Mesodermal cell (in vitro differentiated cells): ENCODE results near the gene ZDHHC12.

Experiments
- H3K27ac ChIP-seq: 2 replicates; pipeline ENCODE4 v1.7.0; 2013; ENCODE audit warnings: mild to moderate bottlenecking, low read depth, low read length, moderate library complexity; ENCODE audit not compliant: severe bottlenecking
- H3K36me3 ChIP-seq: 2 replicates; pipeline ENCODE4 v1.7.1; 2013; ENCODE audit warnings: mild to moderate bottlenecking, low read length, moderate library complexity; ENCODE audit not compliant: control insufficient read depth, insufficient read depth
- H3K4me1 ChIP-seq: one replicate; pipeline ENCODE4 v1.7.1; 2013; ENCODE audit warnings: mild to moderate bottlenecking, low read length; ENCODE audit not compliant: insufficient read depth, control insufficient read depth, poor library complexity, severe bottlenecking
- H3K4me3 ChIP-seq: 2 replicates; pipeline ENCODE4 v1.7.0; 2013; ENCODE audit warnings: low read length, control low read depth, mild to moderate bottlenecking; ENCODE audit not compliant: insufficient read depth, poor library complexity, severe bottlenecking; ENCODE audit errors: extremely low read depth
- H3K9me3 ChIP-seq: 2 replicates; pipeline ENCODE4 v1.7.1; 2013; ENCODE audit warnings: mild to moderate bottlenecking, low read length, moderate library complexity; ENCODE audit not compliant: control insufficient read depth
- WGBS, 2 experiments: methylation state at CpG; one replicate each; pipeline ENCODE4 v1.1.5; 2013; ENCODE audit warnings: missing lambda C conversion rate in 2 of 2; ENCODE audit not compliant: insufficient coverage in 2 of 2; 5-methylcytosine and 5-hydroxymethylcytosine counted together

ZDHHC12 gene

DNA sequence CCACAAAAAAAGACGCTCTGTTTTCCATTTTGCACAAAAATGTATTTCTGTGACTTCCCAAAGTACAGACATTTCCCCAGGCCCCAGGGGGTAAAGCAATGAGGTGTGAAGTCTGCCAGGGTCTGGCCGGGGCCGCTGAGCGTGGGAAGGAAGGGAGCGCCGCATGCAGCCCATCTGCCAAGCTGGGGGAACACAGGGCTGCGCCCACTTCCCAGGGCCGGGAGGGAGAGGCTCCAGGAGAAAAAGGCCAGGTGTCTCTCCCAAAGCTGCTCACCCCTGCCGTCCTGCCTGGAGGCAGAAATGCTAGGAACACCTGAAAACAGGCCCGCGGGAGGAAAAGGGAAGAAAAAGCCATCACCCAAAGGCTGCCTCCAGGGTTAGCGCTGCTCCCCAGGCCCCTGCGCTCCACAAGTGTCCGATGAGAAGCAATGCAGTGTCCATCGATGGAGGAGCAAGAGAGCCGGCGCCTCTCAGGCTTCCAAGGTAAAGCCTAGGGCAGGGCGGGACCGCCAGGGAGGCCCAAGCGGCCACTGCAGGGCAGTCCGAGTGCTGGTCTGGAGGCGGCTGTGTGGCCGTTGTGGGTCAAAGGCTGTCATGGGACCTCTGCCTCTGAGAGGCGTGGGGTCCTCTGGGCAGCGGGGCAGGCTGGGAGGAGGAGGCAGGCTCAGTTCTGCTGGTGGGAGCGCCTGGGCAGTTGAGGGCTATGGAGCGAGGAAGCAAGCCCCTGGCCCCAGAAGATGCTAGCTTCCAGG, 6.0 kb upstream of the ZDHHC12 start:
- Histone ChIP-seq H3K36me3 (peaks cover 13% of the 10 kb centered on the region), H3K9me3 (no peaks in the 10 kb centered on the region), H3K27ac (no peak overlapping the region), H3K4me3 (no peak overlapping the region), H3K4me1 (no peaks in the 10 kb centered on the region)
- WGBS, 2 experiments: 93 to 94% methylated on average over 20 to 26 of the region's 27 CpGs

DNA sequence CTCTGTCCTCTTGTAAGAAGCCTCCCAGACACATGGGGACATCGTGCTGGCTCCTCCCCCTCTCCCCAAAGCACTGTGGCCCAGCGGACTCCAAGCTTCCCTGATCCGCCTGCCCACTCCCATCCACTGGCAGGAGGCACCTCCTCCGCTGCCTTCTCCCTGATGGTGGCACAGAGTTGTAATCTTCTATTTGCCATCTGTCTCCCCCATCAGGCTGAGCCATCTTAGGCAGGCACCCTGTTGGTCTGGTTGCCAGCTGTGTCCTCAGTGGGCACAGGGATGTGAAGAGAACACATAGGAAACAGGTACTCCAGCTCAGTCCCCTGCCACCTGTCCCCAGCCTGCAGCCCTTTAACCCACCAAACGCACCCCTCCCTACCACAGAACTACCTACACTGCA, 5.4 kb upstream of the ZDHHC12 start:
- H3K36me3 ChIP-seq: peaks cover 9% of the 10 kb centered on the region
- H3K4me1 ChIP-seq: no peaks in the 10 kb centered on the region
- no peak overlapping the region for H3K27ac ChIP-seq
- H3K4me3 ChIP-seq: no peak overlapping the region
- no peaks in the 10 kb centered on the region for H3K9me3 ChIP-seq
- WGBS, 2 experiments: 77 to 78% methylated on average over 5 of the region's 5 CpGs

DNA sequence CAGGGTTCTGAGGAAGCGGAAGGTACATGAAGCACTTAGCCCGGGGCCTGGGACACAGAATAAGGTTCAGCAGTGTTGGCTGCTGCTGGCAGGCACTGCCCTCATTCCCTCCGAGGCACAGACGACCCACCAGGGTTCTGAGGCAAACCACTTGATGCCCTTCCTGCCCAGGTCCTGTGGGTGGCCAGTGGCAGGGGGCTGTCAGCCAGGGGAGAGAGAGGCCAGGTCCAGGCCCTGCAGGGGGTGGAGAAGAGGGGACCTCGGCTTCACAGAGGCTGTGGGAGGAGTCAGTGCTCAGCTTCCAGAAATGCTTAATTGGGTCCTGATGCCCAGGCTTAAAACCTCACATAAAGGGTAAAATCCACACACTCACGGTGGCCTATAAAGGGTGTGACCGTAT, 4.4 kb upstream of the ZDHHC12 start:
- Histone ChIP-seq H3K4me3 (no peak overlapping the region), H3K36me3 (peaks cover 7% of the 10 kb centered on the region), H3K4me1 (no peaks in the 10 kb centered on the region), H3K9me3 (no peaks in the 10 kb centered on the region), H3K27ac (no peak overlapping the region)
- WGBS, 2 experiments: 86 to 87% methylated on average over 7 of the region's 7 CpGs

DNA sequence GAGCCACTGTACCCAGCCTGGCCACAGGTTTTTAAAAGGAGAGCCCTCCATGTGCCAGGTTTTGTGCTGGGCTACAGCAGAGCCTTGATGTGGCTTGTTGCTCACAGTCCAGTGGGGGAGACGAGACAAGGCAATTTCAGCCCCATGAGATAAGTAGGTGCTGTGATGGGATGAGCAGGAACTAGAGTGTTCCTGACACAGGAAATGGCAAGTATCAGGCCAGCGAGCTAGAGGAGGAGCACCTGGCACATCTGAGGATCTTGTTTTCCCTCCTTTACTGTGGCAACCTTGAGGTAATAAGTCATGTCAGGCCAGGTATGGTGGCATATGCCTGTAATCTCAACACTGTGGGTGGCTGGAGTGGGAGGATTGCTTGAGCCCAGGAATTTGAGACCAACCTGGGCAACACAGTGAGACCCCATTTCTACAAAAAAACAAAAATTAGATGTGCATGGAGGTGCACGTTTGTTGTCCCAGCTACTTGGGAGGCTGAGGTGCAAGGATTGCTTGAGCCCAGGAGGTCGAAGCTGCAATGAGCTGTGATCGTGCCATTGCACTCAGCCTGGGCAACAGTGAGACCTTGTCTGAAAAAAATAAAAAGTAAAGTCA, 3.8 kb upstream of the ZDHHC12 start:
- Histone ChIP-seq H3K27ac (no peak overlapping the region), H3K9me3 (no peaks in the 10 kb centered on the region), H3K4me3 (no peak overlapping the region), H3K4me1 (no peaks in the 10 kb centered on the region), H3K36me3 (peaks cover 7% of the 10 kb centered on the region)
- WGBS, 2 experiments: 88 to 97% methylated on average over 4 to 5 of the region's 5 CpGs

DNA sequence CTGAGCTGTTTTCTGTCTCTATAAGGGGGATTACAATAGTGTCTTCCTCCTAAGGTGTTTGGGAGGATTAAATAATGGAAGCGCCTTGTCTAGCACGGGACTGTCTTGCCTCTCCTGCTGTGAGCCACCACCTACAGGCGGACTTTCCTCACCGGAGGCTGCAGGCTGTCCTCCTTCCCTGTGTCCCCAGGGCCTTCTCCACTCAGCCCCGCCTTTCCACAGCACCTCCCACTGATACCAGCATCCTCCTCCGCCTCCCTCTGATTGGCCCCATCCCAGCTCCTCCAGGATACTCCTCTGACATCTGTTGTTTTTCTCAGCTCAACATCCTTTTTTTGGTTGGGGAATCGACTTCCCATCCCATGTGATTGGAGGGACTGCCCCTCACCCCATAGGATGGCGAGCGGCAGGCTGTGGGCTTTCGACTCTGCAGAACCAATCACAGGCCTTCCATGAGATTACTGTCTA, 851 bp upstream of the ZDHHC12 start:
- WGBS, 2 experiments: 50 to 62% methylated on average over 4 to 10 of the region's 10 CpGs
- no peak overlapping the region for H3K27ac ChIP-seq
- no peaks in the 10 kb centered on the region for H3K9me3 ChIP-seq
- peak overlapping the region; percentile 59 for H3K4me3 ChIP-seq
- no peaks in the 10 kb centered on the region for H3K4me1 ChIP-seq
- H3K36me3 ChIP-seq: peaks cover 22% of the 10 kb centered on the region

DNA sequence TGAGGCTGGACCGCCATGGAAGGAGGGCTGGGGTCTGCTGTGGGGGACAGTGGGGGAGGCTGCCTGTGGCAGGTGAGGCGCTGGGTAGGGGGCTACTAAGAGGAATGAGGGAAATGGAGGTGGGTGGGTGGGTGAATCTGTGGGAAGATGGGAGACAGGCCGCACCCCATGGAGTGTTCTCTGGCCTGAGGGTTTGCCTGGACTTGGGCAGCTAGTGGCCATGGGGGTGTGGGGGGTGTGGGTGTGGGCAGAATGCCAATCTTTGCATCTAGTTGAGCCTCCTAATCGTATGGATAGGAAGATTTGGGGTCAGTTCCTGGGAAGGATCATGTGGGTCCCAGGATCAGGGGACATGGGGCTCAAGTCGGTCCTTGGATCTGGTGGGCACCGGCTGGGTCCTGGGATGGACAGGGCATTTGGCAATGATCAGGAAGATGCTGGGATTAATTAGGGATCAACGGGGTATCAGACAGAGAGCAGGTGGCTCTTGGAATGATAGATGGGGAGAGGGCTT, 518 bp downstream of the ZDHHC12 start:
- H3K4me1 ChIP-seq: no peaks in the 10 kb centered on the region
- H3K4me3 ChIP-seq: peak overlapping the region; percentile 59
- peaks cover 29% of the 10 kb centered on the region for H3K36me3 ChIP-seq
- H3K27ac ChIP-seq: no peak overlapping the region
- no peaks in the 10 kb centered on the region for H3K9me3 ChIP-seq
- WGBS, 2 experiments: 40 to 48% methylated on average over 7 of the region's 7 CpGs

DNA sequence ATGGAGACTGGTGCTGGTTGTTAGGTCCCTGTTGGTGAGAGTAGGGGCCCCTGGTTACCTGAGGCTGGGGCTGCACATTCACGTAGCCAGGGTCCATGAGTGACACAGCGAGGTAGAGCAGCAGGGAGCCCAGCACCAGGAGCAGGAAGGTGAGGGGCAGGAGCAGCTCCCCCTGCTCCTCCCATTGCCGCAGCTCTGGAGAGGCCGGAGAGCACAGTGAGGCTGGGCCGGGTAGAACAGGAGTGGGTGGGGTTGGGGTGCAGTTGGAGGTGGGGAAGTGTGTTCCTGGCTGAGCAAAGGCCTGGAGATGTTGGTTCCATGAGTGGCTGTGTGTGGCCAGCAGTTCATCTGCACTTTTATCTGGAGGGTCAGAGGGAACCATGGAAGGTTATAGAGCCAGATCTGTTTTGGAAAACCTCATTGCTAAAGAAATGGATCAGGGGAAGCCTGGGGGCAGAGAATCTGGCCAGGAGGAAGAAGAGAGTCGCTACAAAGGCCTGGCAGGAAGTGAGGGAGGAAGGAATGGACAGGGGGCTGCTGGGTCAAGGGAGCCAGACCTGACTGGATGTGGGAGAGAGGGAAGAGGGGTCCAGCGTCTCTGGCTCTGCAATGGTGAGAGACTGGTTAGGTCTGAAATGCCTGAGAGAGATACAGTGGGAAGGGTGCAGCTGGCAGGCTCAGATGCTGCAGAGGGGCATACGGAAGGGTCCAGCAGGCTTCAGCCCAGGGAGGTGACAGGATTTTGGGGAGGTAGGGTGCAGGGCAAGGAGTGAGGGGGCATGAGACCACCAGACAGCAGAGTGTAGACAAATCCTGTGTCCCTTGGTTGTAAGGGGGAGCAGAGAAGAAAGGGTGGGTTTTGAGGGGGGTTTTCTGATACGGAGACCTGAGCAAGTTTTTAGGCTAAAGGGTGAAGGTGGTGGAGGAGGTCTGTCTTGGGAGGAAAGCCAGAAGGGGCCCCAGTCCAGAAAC, 1.3 kb downstream of the ZDHHC12 start:
- Histone ChIP-seq H3K9me3 (no peaks in the 10 kb centered on the region), H3K4me3 (peak overlapping the region; percentile 59), H3K4me1 (no peaks in the 10 kb centered on the region), H3K36me3 (peaks cover 36% of the 10 kb centered on the region), H3K27ac (no peak overlapping the region)
- WGBS, 2 experiments: 74 to 92% methylated on average over 7 to 9 of the region's 9 CpGs

DNA sequence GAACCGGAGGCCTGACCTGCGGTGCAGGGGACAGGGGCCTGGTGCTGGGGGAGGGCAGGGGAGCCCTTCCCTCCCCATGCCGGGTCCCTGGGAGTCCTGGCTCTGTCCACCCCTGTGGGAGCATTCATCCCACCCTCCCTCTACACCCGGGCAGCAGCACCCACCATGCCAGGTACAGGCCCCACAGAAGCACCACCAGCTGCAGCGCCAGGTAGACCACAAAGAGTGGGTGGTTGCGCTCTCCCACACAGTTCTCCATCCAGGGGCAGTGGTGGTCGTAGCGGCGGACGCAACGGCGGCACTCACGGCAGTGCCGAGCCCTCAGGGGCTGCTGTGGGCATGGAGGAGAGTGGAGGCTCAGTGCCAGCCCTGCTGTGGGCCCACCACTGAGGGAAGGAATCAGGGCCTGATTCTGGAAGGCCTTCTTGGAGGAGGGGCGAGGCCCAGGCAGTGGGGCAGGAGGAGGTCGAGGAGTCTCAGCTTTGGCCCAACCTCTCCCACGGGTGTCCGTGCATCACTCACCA, 2.4 kb downstream of the ZDHHC12 start:
- H3K9me3 ChIP-seq: no peaks in the 10 kb centered on the region
- 96 to 97% methylated on average over 12 to 16 of the region's 18 CpGs for WGBS, 2 experiments

DNA sequence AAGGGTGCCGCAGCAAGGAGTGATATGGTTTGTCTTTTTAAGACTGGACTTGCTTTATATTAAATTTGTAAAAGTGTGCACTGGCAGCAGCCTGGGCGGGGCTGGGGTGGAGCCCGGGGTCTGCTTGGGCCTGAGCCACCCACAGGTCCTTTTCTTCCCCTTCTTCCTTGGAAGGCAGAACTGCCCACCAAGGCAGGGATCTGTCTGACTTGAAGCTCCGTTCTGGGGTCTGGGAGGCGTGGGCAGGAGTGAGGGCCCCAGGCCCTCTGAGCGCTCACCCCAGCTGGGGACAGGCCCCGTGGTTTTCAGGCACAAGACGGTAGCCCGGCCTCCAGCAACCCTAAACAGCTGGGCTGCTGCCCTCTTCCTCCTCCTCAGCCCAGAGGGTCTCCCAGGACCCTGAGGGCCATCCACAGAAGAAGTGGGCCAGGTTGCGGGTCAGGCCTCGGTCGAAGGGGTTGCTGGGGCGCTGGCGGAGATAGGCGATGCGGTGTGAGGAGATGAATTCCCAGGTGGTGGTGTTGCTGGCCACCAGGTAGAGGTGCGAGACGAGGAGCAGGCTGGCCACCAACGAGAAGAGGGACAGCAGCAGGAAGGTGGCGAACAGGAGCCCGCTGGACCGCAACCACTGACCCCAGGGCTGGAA, 3.0 kb downstream of the ZDHHC12 start:
- Histone ChIP-seq H3K9me3 (no peaks in the 10 kb centered on the region), H3K4me3 (no peak overlapping the region), H3K27ac (no peak overlapping the region), H3K36me3 (peaks cover 51% of the 10 kb centered on the region), H3K4me1 (no peaks in the 10 kb centered on the region)
- 91 to 95% methylated on average over 21 of the region's 22 CpGs for WGBS, 2 experiments

More for the DNA sequence above, 2.4 kb downstream of the ZDHHC12 start:
- no peaks in the 10 kb centered on the region for H3K4me1 ChIP-seq
- H3K36me3 ChIP-seq: peaks cover 45% of the 10 kb centered on the region
- no peak overlapping the region for H3K27ac ChIP-seq
- H3K4me3 ChIP-seq: no peak overlapping the region
